Jurkat, Clone E6-1 (cell line): ENCODE results near the gene RND1.

ENCODE experiments used
- DNase-seq: peaks from one replicate; pipeline ENCODE4 v3.0.0-alpha.2; 2011; ENCODE audit warnings: low read depth, low spot score
- H3K4me3 ChIP-seq: 2 replicates; pipeline ENCODE4 v1.5.1; 2011; ENCODE audit warnings: mild to moderate bottlenecking, low read length, control low read depth, moderate library complexity

Gene RND1

DNA sequence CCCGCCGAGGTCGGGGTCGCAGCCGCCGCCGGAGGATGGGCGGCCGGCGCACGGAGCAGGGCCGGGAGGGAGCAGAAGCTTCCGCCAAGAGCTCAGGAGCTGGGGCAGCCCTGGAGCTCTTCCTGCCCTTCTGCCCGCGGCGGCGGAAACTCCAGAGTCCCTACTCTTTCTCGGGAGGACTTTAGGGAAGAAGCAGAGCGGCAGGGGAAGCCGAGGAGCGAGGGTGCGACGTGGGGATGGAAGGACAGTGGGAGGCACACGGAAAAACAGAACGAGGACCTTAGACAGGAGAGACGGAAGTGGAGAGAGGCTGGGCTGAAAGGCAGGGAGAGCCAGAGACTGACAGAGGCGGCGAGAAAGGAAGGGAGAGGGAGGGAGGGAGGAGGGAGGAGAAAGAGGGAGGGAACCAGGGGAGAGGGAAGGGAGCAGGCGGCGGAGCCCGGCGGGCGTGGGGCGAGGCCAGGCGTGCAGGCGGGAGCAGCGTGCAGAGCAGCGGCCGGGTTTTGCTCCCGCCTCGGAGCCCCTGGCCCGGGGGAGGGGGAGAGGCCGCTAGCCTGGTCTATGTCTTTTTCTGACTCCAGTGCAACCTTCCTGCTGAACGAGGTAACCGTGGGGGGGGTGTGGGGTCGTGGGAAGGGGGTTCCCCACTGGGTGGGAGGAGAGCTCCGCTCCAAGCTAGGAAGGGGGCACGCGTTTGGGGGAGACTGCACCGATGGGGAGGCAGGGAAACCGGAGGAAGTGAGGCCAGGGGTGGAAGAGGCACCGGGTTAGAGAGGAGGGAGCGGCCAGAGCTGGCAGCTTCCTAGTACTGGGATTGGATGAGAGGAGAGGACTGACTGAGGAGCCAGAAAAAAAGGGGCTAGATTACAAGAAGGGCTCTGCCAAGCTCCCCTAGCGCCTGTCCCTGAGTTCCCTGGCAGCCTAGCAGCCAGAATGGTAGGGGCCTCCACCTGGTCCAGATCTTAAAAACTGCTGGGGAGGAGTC is 50.3 kb downstream of the RND1 start:
- H3K4me3 ChIP-seq = peak overlapping the region; percentile 66
- peak; percentile 65 for DNase-seq

DNA sequence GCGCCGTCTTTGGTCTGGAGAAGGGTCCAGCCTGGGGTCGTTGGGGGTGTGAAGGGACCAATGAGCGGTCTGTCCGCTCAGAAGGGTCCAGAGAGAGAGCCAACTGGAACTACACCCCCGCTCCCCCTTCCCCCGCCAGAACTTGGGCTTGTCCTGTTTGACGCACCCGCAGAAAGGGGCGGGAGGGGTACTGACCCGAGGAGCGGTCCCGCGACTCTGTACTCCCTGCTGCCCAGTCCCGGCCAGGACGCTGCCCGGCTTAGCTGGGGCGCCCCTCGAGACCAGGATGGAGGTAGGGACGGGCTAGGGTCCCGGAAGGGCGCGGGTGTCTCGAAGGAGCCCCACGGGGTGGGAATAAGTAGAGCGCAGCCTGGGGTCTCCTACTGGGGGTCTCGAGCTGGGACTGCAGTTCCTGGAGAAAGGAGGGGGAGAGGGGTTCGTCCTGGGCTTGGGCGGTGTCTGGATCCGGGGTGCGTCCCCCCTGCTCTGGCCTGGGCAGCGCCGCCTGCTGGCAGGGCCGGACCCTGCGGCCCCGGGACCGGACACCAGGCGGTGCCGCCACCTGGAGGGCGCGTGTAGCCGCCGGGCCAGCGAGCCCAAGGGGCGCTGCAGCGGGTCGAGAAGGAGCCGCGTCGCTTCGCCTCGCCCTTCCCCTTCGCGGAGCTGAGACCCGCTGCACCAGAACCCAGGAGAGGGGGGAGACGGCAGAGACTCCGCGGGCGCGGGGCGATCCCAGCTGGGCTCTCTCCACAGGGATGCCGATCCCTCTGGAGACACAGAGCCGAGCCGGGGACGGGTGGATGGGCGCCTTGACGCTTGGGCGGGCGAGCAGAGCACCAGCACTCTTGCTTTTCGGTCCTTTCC is 51.2 kb downstream of the RND1 start:
- DNase-seq = no peak
- peak overlapping the region; percentile 66 for H3K4me3 ChIP-seq

DNA sequence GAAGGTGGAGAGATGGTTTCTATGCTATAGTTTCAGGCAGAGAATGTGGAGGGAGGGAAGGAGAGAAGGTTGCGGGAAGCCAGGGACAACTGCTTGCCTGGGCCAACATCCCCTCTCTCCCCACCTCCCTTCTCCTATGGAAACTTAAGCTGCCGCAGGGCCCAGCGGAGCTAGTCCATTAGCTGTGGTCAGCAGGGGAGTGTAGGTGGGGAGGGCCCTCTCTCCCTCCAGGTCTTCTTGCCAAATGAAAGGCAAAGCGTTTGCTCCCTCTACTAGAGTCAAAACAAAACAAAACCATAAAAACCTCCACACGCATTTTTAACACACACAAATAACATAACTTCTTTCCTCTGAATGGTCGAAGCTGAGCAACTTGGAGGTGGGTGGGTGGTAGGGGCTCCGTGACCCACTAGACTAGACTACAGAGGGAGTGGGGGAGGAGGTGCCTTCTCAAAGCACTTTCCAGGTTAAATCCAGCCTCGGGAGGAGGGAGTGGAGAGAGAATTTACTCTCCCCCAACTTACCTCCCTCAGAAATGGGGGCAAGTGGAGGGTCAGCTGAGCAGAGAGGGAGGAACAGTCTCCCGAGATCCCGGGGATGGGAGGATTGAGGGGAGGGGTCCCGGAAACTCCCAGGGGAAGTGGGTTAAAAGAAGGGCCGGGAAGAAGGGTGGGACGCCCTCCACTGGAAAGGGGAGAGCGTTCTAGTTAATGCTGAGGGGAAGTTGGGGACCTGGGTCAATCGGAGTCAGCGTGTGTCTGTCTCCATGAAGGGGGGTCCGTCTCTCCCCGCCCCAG is 52.0 kb downstream of the RND1 start:
- no peak for DNase-seq
- H3K4me3 ChIP-seq = no peak overlapping the region

DNA sequence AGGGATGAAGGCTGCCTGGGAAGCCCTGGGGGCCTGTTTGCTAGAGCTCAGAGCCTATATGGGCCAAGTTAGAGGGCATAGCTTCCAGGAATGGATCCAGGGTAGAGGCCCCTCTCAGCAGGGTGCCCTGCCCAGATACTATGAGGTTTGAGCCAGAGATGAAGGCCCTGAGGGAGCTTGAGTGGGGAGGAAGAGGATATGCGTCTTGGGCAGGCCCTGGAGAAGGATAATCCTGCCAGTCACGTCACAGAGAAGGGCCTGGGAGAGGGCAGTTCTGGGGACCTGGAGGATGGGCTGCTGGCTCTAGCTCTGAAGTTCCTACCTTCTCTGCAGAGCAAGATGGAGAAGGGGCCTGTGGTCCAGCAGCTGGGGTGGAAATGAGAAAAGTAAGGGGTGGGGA is 53.3 kb downstream of the RND1 start:
- no peak for DNase-seq
- H3K4me3 ChIP-seq = no peak overlapping the region

DNA sequence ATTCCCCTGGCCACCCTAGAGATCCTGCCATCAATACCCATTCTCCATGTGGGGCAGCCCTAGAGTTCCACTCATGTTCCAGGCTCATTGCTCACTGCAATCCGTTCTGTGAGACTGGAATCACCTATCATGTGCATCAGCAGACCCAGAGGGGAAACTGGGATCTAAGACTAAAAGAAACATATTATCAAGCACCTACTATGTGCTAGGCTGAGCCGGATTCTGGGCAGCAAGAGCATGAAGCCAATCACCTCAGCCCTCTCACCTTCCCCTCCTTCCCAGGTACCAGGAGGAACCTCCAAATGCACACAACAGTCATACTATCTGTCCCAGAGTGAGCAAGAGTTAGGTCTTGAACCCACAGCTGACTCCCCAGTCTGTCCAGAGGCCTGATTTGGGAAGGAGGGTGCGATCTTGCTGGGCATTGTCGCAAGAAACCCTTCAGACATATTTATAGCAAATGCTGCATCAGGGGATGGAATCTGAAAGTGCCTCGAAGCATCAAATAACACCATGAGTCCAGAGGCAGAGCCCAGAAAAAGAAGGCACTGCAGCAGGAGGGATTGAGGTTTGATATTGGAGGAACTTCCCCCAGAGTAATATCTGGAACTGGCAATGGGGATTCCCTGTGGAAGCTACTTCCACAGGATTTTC is 54.1 kb downstream of the RND1 start:
- DNase-seq = no peak
- H3K4me3 ChIP-seq = no peak overlapping the region

DNA sequence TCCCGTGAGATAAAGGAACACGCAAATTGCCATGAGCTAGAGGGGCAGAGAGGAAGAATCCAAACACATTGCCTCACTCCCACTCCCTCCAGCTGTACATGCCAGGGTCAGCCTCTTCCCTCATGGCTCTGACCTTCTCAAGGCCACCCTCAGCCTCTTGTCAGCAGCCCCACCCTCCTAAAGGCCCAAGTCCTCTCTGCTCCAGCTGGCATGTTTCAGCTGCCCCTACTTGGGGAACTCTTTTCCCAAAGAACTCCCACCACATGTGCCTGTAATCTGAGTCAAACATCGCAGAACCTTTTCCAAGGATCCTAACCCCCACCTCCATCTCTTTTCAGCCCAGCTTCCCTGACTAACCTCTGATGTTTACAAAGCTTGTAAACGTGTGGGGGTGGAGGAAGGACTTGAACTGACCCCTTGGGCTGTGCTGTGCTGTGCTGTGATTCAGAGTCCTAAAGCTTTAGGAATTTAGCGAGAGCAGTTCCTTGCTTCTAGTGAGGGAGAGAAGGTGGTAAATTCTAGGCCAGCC is 54.7 kb downstream of the RND1 start:
- no peak for DNase-seq
- H3K4me3 ChIP-seq = no peak overlapping the region

DNA sequence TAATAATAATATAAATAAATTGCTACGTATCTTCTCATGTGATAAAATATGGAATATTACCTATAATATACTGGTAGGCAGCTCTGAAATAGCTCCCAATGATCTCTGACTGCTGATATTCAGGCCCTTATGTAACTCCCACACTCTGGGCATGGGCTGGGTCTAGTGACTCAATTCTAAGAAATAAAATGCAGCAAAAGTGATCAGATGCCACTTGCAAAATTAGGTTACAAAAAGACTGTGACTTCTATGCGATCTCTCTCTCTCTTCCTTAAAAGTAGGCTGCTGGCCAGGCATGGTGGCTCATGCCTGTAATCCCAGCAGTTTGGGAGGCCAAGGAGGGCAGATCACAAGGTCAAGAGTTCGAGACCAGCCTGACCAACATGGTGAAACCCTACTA is 57.7 kb downstream of the RND1 start:
- no peak for DNase-seq
- H3K4me3 ChIP-seq = no peak overlapping the region
